Activated CD8-positive, alpha-beta memory T cell treated with anti-CD3 and anti-CD28 coated beads for 24 hours (primary cell): ENCODE data around the gene WNT9A.
"Not testable (repeated sequence)": the region's sequence is repeated elsewhere in the genome, so short reads cannot be mapped to it uniquely, and the experiment has no call there.

Experiments used
- DNase-seq: peaks from one replicate; pipeline ENCODE4 v3.0.0-alpha.2; 2020

Gene WNT9A

GRCh38 chr1:227922501-227923352 lies 25.0 kb downstream of the WNT9A start:
- no peak for DNase-seq

- no peak for DNase-seq
Measured at GRCh38 chr1:227921461-227922185, 26.1 kb downstream of the WNT9A start.

GRCh38 chr1:227920896-227921295 lies 26.8 kb downstream of the WNT9A start:
- DNase-seq: no peak

- DNase-seq: no peak
Measured at GRCh38 chr1:227920426-227920825, 27.3 kb downstream of the WNT9A start.

GRCh38 chr1:227919906-227920305 lies 27.8 kb downstream of the WNT9A start:
- DNase-seq: no peak

GRCh38 chr1:227918736-227919135 lies 29.0 kb downstream of the WNT9A start:
- no peak for DNase-seq

GRCh38 chr1:227918083-227918700 lies 29.5 kb downstream of the WNT9A start:
- DNase-seq: no peak

- DNase-seq: no peak
Measured at GRCh38 chr1:227917081-227917950, 30.4 kb downstream of the WNT9A start.

- DNase-seq: no peak
Measured at GRCh38 chr1:227916655-227917054, 31.1 kb downstream of the WNT9A start.

- no peak for DNase-seq
Measured at GRCh38 chr1:227915564-227916553, 31.9 kb downstream of the WNT9A start.

GRCh38 chr1:227914801-227915563 lies 32.8 kb downstream of the WNT9A start:
- no peak for DNase-seq

GRCh38 chr1:227913764-227914721 lies 33.7 kb downstream of the WNT9A start:
- no peak for DNase-seq

GRCh38 chr1:227913396-227913763 lies 34.4 kb downstream of the WNT9A start:
- no peak for DNase-seq

GRCh38 chr1:227912866-227913265 lies 34.9 kb downstream of the WNT9A start:
- no peak for DNase-seq

- no peak for DNase-seq
Measured at GRCh38 chr1:227911376-227911775, 36.4 kb downstream of the WNT9A start.

GRCh38 chr1:227910511-227911153 lies 37.1 kb downstream of the WNT9A start:
- no peak for DNase-seq

GRCh38 chr1:227909923-227910328 lies 37.8 kb downstream of the WNT9A start:
- not testable (repeated sequence) for DNase-seq

- no peak for DNase-seq
Measured at GRCh38 chr1:227909188-227909587, 38.5 kb downstream of the WNT9A start.

- no peak for DNase-seq
Measured at GRCh38 chr1:227908359-227908758, 39.4 kb downstream of the WNT9A start.
